Bronchial epithelial cell (primary cell): ENCODE measurements around the gene POLR3GL. TPM values are rescaled to one million over a fixed set of nuclear protein-coding genes. Genes with fewer than 3 reads are reported as not detected.
A peak's percentile ranks its signal among the peaks of the same experiment; 100 is the strongest.

Source experiments
- DNase-seq: peaks from one replicate; pipeline ENCODE4 v3.0.0-alpha.2; 2010; ENCODE audit warnings: low read depth
- FAIRE-seq: peaks from 2 replicates; lab custom pipeline; 2011; peaks lifted over from hg19 to GRCh38; lab: Jason Lieb, UNC
- H3K27me3 ChIP-seq: 2 replicates; pipeline ENCODE4 v1.5.1; 2011; ENCODE audit warnings: low read length; ENCODE audit not compliant: control insufficient read depth, insufficient read depth
- H3K36me3 ChIP-seq: 2 replicates; pipeline ENCODE4 v1.5.1; 2011; ENCODE audit warnings: low read length; ENCODE audit not compliant: control insufficient read depth, insufficient read depth
- H3K4me3 ChIP-seq: 2 replicates; pipeline ENCODE4 v1.5.1; 2011; ENCODE audit warnings: mild to moderate bottlenecking, low read depth, low read length, control low read depth
- total RNA-seq: library from RNA; depleted of rRNA; stranded (reverse); fragments of >200 nt; gene quantifications from 2 replicates; pipeline ENCODE4 v1.2.1, GENCODE V29; 2014
- TF ChIP-seq, protein P1 (sequence below): IDR thresholded peaks from 2 replicates; pipeline ENCODE4 v1.5.1; 2011; ENCODE audit warnings: mild to moderate bottlenecking, moderate library complexity, low read length, control low read depth, inconsistent platforms; ENCODE audit not compliant: insufficient read depth, severe bottlenecking

POLR3GL gene
- total RNA-seq, 1 donor from 2014 or later: 4.7 TPM

DNA sequence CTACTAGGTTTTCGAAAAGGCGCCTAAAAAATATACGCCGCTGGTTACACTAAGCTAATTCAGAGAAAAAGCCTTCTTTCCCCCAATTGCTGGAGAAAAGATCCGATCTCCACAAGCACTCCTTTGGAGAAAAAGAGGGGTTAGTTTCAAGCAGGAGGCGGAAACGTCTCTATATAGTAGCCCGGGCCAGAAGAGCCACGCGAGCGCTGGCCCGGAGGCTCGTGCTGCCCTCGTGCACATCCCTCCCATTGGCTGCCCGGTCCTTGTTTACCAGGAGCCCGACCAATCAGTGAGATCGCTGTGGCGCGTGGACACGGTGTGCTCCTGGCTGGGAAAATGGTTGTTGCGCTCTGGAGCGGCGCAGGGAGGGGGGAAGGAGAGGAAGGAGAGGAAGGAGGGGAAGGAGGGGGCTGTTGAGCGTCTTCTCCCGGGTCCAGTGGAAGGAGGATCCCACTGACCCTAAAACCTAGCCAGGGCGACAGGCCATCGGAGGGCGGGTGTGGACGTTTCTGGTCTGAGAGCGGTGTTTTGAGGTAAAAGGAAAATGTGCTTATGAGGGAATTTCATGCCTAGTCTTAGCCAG, 32.0 kb downstream of the POLR3GL start, which contains the start of gene TXNIP:
TXNIP (minus strand) TSS at position 147 of the 583 bp plus-strand sequence. CDS start 313 bp downstream, outside the sequence.
- H3K4me3 ChIP-seq: peak within 1 kb of the TSS; percentile 81
- DNase-seq: peak; percentile 91
- no peak for FAIRE-seq
- no peaks in the 10 kb centered on the region for H3K27me3 ChIP-seq
- TF ChIP-seq, protein P1, sequence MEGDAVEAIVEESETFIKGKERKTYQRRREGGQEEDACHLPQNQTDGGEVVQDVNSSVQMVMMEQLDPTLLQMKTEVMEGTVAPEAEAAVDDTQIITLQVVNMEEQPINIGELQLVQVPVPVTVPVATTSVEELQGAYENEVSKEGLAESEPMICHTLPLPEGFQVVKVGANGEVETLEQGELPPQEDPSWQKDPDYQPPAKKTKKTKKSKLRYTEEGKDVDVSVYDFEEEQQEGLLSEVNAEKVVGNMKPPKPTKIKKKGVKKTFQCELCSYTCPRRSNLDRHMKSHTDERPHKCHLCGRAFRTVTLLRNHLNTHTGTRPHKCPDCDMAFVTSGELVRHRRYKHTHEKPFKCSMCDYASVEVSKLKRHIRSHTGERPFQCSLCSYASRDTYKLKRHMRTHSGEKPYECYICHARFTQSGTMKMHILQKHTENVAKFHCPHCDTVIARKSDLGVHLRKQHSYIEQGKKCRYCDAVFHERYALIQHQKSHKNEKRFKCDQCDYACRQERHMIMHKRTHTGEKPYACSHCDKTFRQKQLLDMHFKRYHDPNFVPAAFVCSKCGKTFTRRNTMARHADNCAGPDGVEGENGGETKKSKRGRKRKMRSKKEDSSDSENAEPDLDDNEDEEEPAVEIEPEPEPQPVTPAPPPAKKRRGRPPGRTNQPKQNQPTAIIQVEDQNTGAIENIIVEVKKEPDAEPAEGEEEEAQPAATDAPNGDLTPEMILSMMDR: no peak
- H3K36me3 ChIP-seq: peaks cover 20% of the 10 kb centered on the region

DNA sequence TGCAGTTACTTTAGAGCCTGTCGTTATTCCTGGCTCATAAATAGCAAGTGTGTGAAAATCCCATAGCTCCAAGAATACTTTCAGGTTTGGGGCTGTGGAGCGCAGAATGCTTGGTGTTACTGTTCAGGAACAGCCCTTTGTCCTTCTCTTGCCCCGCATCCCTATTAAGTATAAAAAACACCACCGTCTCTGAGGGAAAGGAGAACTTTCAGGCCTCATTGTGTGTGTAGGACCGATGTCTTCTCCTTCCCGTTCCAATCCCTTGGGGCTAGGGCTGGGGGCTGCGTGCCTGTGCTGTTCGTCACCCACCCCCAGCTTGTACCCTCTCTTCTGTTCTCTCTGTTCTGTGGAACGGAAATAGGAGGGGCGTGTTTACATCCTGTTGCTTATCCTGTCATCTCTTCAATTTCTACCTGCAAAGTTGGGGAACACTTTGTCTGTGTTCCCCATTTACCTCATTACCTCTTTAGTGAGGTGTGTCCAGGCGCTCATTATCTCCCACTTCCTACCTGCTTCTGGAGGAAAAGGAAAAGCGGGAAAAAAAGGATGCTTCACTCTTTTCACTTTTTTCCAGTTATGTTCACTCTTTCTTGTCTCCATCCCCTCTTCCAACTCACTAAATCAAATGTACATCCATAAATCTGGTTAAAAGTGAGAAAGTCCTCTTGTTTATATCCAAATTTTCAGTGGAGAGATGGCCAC, 32.7 kb downstream of the POLR3GL start:
- H3K27me3 ChIP-seq: no peaks in the 10 kb centered on the region
- TF ChIP-seq, protein P1: no peak
- FAIRE-seq (no peak), DNase-seq (no peak)
- peak overlapping the region; percentile 81 for H3K4me3 ChIP-seq
- H3K36me3 ChIP-seq: peaks cover 20% of the 10 kb centered on the region

DNA sequence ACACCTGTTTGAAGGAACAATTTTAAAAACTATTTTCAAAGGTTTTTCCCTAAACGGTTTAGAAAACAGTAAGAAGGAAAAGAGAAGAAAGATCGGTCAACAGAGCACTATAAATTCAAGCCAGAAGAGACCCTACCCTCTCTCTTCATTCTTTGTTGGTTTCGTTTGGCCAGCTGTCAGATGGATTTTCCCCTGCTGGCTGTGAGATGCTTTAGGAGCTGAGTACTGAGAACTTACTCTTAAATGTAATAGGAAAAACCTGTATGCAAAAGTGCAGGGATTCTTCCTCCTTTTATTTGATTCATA, 33.2 kb downstream of the POLR3GL start:
- H3K36me3 ChIP-seq: peaks cover 20% of the 10 kb centered on the region
- TF ChIP-seq, protein P1: no peak
- no peaks in the 10 kb centered on the region for H3K27me3 ChIP-seq
- H3K4me3 ChIP-seq: no peak overlapping the region
- DNase-seq (no peak), FAIRE-seq (no peak)

DNA sequence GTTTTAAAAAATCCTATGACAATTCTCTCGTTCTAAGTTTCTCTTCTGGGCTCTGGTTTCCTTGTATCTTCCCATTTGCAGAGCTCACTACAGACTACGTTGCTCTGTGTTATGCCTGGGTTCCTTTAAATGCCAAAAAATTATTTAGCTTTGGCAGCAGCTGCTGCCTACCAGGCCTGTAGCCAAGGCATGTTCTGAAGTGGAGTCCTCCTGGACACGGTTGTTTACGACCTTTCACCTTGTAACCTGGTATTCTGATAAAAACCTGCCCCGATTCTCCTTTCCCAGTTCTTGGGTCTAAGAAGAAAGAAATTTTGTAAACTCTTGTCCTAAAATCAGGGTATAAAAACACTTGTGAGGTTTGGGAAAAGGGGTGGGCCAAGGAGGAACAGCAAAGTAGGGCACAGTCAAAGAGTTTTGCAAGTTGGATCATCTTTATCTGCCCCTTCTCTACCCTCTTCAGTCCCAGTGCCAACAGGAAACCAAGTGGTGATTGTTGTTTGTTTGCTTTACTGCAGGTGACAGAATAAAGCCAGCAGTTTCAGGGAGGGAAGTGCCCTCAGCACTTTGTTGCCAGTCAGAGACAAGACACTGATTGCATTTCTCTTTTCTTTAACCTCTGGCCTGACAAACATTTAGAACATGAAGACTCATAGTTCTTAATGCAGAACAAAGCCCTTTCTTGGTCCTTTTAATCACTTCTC, 35.0 kb downstream of the POLR3GL start:
- Histone ChIP-seq H3K36me3 (peaks cover 14% of the 10 kb centered on the region), H3K27me3 (no peaks in the 10 kb centered on the region), H3K4me3 (no peak overlapping the region)
- DNase-seq: no peak
- FAIRE-seq: no peak
- TF ChIP-seq, protein P1: no peak

DNA sequence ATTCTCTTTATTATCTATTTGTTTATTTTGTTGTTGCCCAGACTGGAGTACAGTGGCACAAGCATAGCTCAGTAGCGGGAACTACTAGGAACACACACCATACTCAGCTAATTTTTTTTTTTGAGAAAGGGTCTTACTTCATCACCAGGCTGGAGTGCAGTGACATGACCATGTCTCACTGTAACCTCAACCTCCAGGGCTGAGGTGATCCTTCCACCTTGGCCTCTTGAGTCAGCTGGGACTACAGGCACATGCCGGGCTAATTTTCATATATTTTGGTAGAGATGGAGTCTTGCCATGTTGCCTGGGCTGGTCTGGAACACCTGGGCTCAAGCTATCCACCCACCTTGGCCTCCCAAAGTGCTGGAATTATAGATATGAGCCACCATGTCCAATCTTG, 37.2 kb downstream of the POLR3GL start:
- DNase-seq: no peak
- Histone ChIP-seq H3K27me3 (no peaks in the 10 kb centered on the region), H3K4me3 (no peak overlapping the region), H3K36me3 (no peaks in the 10 kb centered on the region)
- no peak for FAIRE-seq
- TF ChIP-seq, protein P1: no peak
